Fibroblast of lung (primary cell): ENCODE results near the gene IDNK. TPM values are rescaled to one million over a fixed set of nuclear protein-coding genes. Genes with fewer than 3 reads are reported as not detected.

ENCODE experiments used
- DNase-seq, 2 donors: peaks; one replicate each; pipeline versions ENCODE4 v3.0.0 to v3.0.0-alpha.2; 2010; ENCODE audit warnings: low read depth in 2 of 2
- H2AFZ ChIP-seq: 2 replicates; pipeline ENCODE4 v1.5.1; 2012; ENCODE audit warnings: low read length, control low read depth, inconsistent platforms
- H3K27ac ChIP-seq: 2 replicates; pipeline ENCODE4 v1.5.1; 2011; ENCODE audit warnings: low read length, control low read depth; ENCODE audit not compliant: insufficient read depth
- H3K27me3 ChIP-seq: 2 replicates; pipeline ENCODE4 v1.5.1; 2011; ENCODE audit warnings: mild to moderate bottlenecking, low read length; ENCODE audit not compliant: control insufficient read depth, insufficient read depth
- H3K36me3 ChIP-seq: 2 replicates; pipeline ENCODE4 v1.5.1; 2011; ENCODE audit warnings: low read length; ENCODE audit not compliant: control insufficient read depth, insufficient read depth
- H3K4me1 ChIP-seq: 2 replicates; pipeline ENCODE4 v1.5.1; 2011; ENCODE audit warnings: low read length; ENCODE audit not compliant: control insufficient read depth, insufficient read depth; ENCODE audit errors: extremely low read depth
- H3K4me2 ChIP-seq: 2 replicates; pipeline ENCODE4 v1.5.1; 2011; ENCODE audit warnings: low read length, control low read depth; ENCODE audit not compliant: insufficient read depth; ENCODE audit errors: extremely low read depth
- H3K4me3 ChIP-seq, 4 experiments: fragments of 200-600 bp in 1 of 4; sonication (generic) in 1 of 4; replicated peaks in 1 of 4; 2 replicates each; pipeline ENCODE4 v1.5.1; 2011 to 2016; ENCODE audit warnings: low read length in 4 of 4, low read depth in 3 of 4, mild to moderate bottlenecking in 3 of 4, control low read depth in 2 of 4, inconsistent platforms in 1 of 4, mixed read lengths in 1 of 4; ENCODE audit not compliant: insufficient read depth in 1 of 4; ENCODE audit errors: control extremely low read depth in 1 of 4
- H3K79me2 ChIP-seq: 2 replicates; pipeline ENCODE4 v1.5.1; 2012; ENCODE audit warnings: mild to moderate bottlenecking, low read length, inconsistent platforms; ENCODE audit not compliant: control insufficient read depth, insufficient read depth
- H3K9ac ChIP-seq: 2 replicates; pipeline ENCODE4 v1.5.1; 2011; ENCODE audit warnings: mild to moderate bottlenecking, low read length, control low read depth; ENCODE audit not compliant: insufficient read depth
- H3K9me3 ChIP-seq: 2 replicates; pipeline ENCODE4 v1.5.1; 2012; ENCODE audit warnings: low read depth, low read length; ENCODE audit not compliant: control insufficient read depth, insufficient read depth
- H4K20me1 ChIP-seq: 2 replicates; pipeline ENCODE4 v1.5.1; 2011; ENCODE audit warnings: low read length; ENCODE audit not compliant: control insufficient read depth, insufficient read depth; ENCODE audit errors: extremely low read depth
- CTCF ChIP-seq, 2 donors: IDR thresholded peaks in 1 of 2; conservative IDR thresholded peaks in 1 of 2; 1 replicate in 1 of 2; 2 replicates in 1 of 2; pipeline ENCODE4 v1.5.1; 2011 to 2012; ENCODE audit warnings: low read length in 2 of 2, control low read depth in 1 of 2, inconsistent platforms in 1 of 2, low read depth in 1 of 2, mild to moderate bottlenecking in 1 of 2
- EZH2 ChIP-seq: IDR thresholded peaks from 2 replicates; pipeline ENCODE4 v1.5.1; 2012; ENCODE audit warnings: low read length, control low read depth, mild to moderate bottlenecking; ENCODE audit errors: missing control alignments
- polyA plus RNA-seq, 2 donors: library from polyadenylated mRNA; depleted of rRNA in 1 of 2; stranded (reverse) in 1 of 2; unstranded in 1 of 2; fragments of >200 nt; gene quantifications; 2 replicates each; pipeline ENCODE4 v1.2.1, GENCODE V29; 2011 to 2012; ENCODE audit warnings: missing spikeins in 1 of 2
- total RNA-seq: library from RNA; depleted of rRNA; stranded (reverse); fragments of >200 nt; gene quantifications from 2 replicates; pipeline ENCODE4 v1.2.1, GENCODE V29; 2014

Gene IDNK
- total and polyA plus RNA-seq, 2 donors (not counting 1 experiment from before 2014, with no cell fraction given), result 4.5 to 7.8 TPM

GRCh38 chr9:83596899-83597504 is 25.9 kb upstream of the IDNK start:
- peak in 1 of 2 donors; percentile 23 for DNase-seq
- H3K27ac ChIP-seq, result no peak overlapping the region
- no peaks in the 10 kb centered on the region for H3K79me2 ChIP-seq
- no peaks in the 10 kb centered on the region for H3K36me3 ChIP-seq
- H3K4me3 ChIP-seq, result no peak overlapping the region
- H3K9me3 ChIP-seq, result no peaks in the 10 kb centered on the region
- H4K20me1 ChIP-seq, result no peaks in the 10 kb centered on the region
- H3K9ac ChIP-seq, result no peak overlapping the region
- H3K27me3 ChIP-seq, result peaks cover 3% of the 10 kb centered on the region
- no peak overlapping the region for H2AFZ ChIP-seq
- H3K4me1 ChIP-seq, result no peaks in the 10 kb centered on the region
- TF ChIP-seq EZH2, result no peak
- peak; percentile 45 to 61 for TF ChIP-seq CTCF (conservative IDR thresholded peaks at IDR 0.05 in 1 of 2, IDR thresholded peaks at IDR 0.05 in 1 of 2; ENCODE audit: low read depth in 1 of 2, low read length in 2 of 2)
- no peak overlapping the region for H3K4me2 ChIP-seq

- H3K27me3 ChIP-seq, result peaks cover 3% of the 10 kb centered on the region
- TF ChIP-seq CTCF (conservative IDR thresholded peaks at IDR 0.05 in 1 of 2, IDR thresholded peaks at IDR 0.05 in 1 of 2; ENCODE audit: low read depth in 1 of 2, low read length in 2 of 2) (no peak), EZH2 (no peak)
- no peak overlapping the region for H3K9ac ChIP-seq
Measured at GRCh38 chr9:83598487-83598886, 24.5 kb upstream of the IDNK start.

GRCh38 chr9:83599071-83599470 is 23.9 kb upstream of the IDNK start:
- H3K9ac ChIP-seq, result no peak overlapping the region
- no peaks in the 10 kb centered on the region for H3K4me1 ChIP-seq
- no peaks in the 10 kb centered on the region for H4K20me1 ChIP-seq
- no peak overlapping the region for H3K27ac ChIP-seq
- no peaks in the 10 kb centered on the region for H3K79me2 ChIP-seq
- DNase-seq, result no peak
- H3K4me3 ChIP-seq, result no peak overlapping the region
- TF ChIP-seq CTCF (conservative IDR thresholded peaks at IDR 0.05 in 1 of 2, IDR thresholded peaks at IDR 0.05 in 1 of 2; ENCODE audit: low read depth in 1 of 2, low read length in 2 of 2) (no peak), EZH2 (no peak)
- H3K36me3 ChIP-seq, result no peaks in the 10 kb centered on the region
- H2AFZ ChIP-seq, result no peak overlapping the region
- H3K9me3 ChIP-seq, result no peaks in the 10 kb centered on the region
- H3K27me3 ChIP-seq, result peaks cover 3% of the 10 kb centered on the region
- H3K4me2 ChIP-seq, result no peak overlapping the region

More at GRCh38 chr9:83598487-83598886, 24.5 kb upstream of the IDNK start:
- H3K4me2 ChIP-seq, result no peak overlapping the region
- no peaks in the 10 kb centered on the region for H3K9me3 ChIP-seq
- H4K20me1 ChIP-seq, result no peaks in the 10 kb centered on the region
- H3K4me1 ChIP-seq, result no peaks in the 10 kb centered on the region
- peak in 1 of 2 donors; percentile 33 for DNase-seq
- H3K79me2 ChIP-seq, result no peaks in the 10 kb centered on the region
- H3K27ac ChIP-seq, result no peak overlapping the region
- no peak overlapping the region for H2AFZ ChIP-seq
- no peak overlapping the region for H3K4me3 ChIP-seq
- no peaks in the 10 kb centered on the region for H3K36me3 ChIP-seq
